ENCODE data around the gene OXSM. TPM values are rescaled to one million over a fixed set of nuclear protein-coding genes. Genes with fewer than 3 reads are reported as not detected.

The OXSM gene
- total RNA-seq, 1 donor from 2014 or later: 1.6 TPM

DNA sequence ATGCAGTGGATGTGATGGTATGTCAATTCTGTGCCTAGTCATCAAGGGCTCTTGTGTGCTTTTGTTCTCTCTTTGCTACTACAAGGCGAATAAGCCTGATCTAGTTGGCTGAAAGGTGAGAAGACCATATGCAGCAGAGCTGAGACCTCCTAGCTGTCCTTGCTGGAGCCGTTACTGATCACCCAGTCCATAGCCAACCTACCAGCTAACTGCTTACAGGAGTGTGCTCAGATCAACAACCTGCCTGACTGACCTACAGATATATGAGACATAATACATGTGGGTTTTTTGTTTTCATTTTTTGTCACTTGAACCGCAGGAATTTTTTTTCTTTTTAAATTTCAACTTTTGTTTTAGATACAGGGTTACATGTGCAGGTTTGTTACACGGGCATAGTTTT lies 22.8 kb downstream of the OXSM start:
- Histone ChIP-seq H3K4me2 (no peak overlapping the region), H3K4me1 (no peaks in the 10 kb centered on the region), H3K9ac (no peak overlapping the region), H3K4me3 (no peak overlapping the region), H4K20me1 (ENCODE audit: low read depth) (no peaks in the 10 kb centered on the region), H3K27ac (no peak overlapping the region), H3K79me2 (ENCODE audit: low read depth) (no peaks in the 10 kb centered on the region), H3K36me3 (no peaks in the 10 kb centered on the region), H2AFZ (replicated peaks) (peak overlapping the region; percentile 57), H3F3A (ENCODE audit: low read depth) (no peaks in the 10 kb centered on the region), H3K27me3 (no peaks in the 10 kb centered on the region), H3K9me3 (ENCODE audit: low read depth) (no peaks in the 10 kb centered on the region)
- TF ChIP-seq EZH2 (IDR thresholded peaks at IDR 0.05) (no peak), EZH2phosphoT487 (IDR thresholded peaks at IDR 0.05) (no peak)
- TF ChIP-seq, protein P1, sequence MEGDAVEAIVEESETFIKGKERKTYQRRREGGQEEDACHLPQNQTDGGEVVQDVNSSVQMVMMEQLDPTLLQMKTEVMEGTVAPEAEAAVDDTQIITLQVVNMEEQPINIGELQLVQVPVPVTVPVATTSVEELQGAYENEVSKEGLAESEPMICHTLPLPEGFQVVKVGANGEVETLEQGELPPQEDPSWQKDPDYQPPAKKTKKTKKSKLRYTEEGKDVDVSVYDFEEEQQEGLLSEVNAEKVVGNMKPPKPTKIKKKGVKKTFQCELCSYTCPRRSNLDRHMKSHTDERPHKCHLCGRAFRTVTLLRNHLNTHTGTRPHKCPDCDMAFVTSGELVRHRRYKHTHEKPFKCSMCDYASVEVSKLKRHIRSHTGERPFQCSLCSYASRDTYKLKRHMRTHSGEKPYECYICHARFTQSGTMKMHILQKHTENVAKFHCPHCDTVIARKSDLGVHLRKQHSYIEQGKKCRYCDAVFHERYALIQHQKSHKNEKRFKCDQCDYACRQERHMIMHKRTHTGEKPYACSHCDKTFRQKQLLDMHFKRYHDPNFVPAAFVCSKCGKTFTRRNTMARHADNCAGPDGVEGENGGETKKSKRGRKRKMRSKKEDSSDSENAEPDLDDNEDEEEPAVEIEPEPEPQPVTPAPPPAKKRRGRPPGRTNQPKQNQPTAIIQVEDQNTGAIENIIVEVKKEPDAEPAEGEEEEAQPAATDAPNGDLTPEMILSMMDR (IDR thresholded peaks at IDR 0.05): no peak
- peaks cover 11% of the 10 kb centered on the region for H3K9me3 Mint-ChIP-seq
- no peaks in the 10 kb centered on the region for H3K36me3 Mint-ChIP-seq
- H3K27ac Mint-ChIP-seq: no peak overlapping the region
- no peaks in the 10 kb centered on the region for H3K4me1 Mint-ChIP-seq
- H3K4me3 Mint-ChIP-seq: no peak overlapping the region
- no peaks in the 10 kb centered on the region for H3K27me3 Mint-ChIP-seq (ENCODE audit: insufficient read depth, low read depth)
- DNase-seq (ENCODE audit: low spot score): no peak

DNA sequence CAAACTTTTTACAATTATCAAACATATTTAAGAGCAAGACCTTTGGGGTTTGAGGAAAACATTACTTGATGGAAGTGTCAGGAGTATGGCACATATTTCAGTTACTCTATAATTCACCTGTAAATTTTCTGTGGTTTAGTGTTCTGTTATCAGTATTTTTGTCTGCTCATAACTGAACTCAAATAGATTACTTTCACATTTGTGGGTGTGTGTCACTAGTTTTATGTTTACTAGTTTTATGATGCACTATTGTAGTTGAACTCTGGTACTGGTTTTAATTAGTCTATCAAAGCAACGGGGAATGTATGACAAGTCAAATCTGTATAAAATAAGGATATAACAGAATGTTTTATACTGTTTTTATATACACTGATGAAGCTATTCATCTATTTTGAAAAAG lies 27.2 kb downstream of the OXSM start:
- Mint-ChIP-seq H3K9me3 (peaks cover 11% of the 10 kb centered on the region), H3K4me3 (no peak overlapping the region)

DNA sequence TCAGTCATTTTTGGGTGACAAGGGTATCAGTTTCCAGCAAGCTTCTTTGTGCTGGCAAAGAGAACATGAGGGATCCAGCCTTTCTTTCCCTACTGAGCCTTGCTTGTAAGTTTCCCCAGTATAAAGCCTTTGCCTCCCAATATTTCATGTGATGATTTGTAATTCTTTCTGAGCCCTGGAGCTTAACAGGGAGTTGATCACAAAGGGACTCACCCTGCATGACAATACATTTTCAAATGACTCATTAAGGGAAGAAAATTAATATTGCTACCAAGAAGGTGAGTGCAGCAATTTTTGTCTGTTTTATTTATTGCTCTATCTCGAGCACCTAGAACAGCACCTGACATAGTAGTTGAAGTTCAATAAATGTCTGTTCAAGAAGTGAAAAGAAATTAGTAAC lies 27.7 kb downstream of the OXSM start:
- DNase-seq (ENCODE audit: low spot score): no peak
- peaks cover 11% of the 10 kb centered on the region for H3K9me3 Mint-ChIP-seq
- no peaks in the 10 kb centered on the region for H3F3A ChIP-seq (ENCODE audit: low read depth)

More for the DNA sequence above, 27.2 kb downstream of the OXSM start:
- Histone ChIP-seq H3K4me1 (no peaks in the 10 kb centered on the region), H3K9ac (no peak overlapping the region), H3K4me2 (no peak overlapping the region), H3K79me2 (ENCODE audit: low read depth) (no peaks in the 10 kb centered on the region), H2AFZ (replicated peaks) (no peak overlapping the region), H3K4me3 (no peak overlapping the region), H3K9me3 (ENCODE audit: low read depth) (no peaks in the 10 kb centered on the region), H3K27me3 (no peaks in the 10 kb centered on the region), H3F3A (ENCODE audit: low read depth) (no peaks in the 10 kb centered on the region), H3K27ac (no peak overlapping the region), H3K36me3 (no peaks in the 10 kb centered on the region), H4K20me1 (ENCODE audit: low read depth) (no peaks in the 10 kb centered on the region)
- Mint-ChIP-seq H3K4me1 (no peaks in the 10 kb centered on the region), H3K27ac (no peak overlapping the region), H3K36me3 (no peaks in the 10 kb centered on the region), H3K27me3 (ENCODE audit: insufficient read depth, low read depth) (no peaks in the 10 kb centered on the region)
- no peak for DNase-seq (ENCODE audit: low spot score)
- TF ChIP-seq EZH2 (IDR thresholded peaks at IDR 0.05) (no peak), EZH2phosphoT487 (IDR thresholded peaks at IDR 0.05) (no peak)
- TF ChIP-seq, protein P1 (IDR thresholded peaks at IDR 0.05): no peak

More for the DNA sequence above, 27.7 kb downstream of the OXSM start:
- no peaks in the 10 kb centered on the region for H3K79me2 ChIP-seq (ENCODE audit: low read depth)
- H3K27ac ChIP-seq: no peak overlapping the region
- no peaks in the 10 kb centered on the region for H3K27me3 ChIP-seq
- H3K9me3 ChIP-seq (ENCODE audit: low read depth): no peaks in the 10 kb centered on the region
- H3K36me3 ChIP-seq: no peaks in the 10 kb centered on the region
- no peak overlapping the region for H3K4me2 ChIP-seq
- no peak overlapping the region for H3K9ac ChIP-seq
- Mint-ChIP-seq H3K27me3 (ENCODE audit: insufficient read depth, low read depth) (no peaks in the 10 kb centered on the region), H3K36me3 (no peaks in the 10 kb centered on the region), H3K4me1 (no peaks in the 10 kb centered on the region), H3K27ac (no peak overlapping the region), H3K4me3 (no peak overlapping the region)
- TF ChIP-seq, protein P1 (IDR thresholded peaks at IDR 0.05): no peak
- TF ChIP-seq EZH2phosphoT487 (IDR thresholded peaks at IDR 0.05): no peak
- TF ChIP-seq EZH2 (IDR thresholded peaks at IDR 0.05): no peak
- H4K20me1 ChIP-seq (ENCODE audit: low read depth): no peaks in the 10 kb centered on the region
- H3K4me1 ChIP-seq: no peaks in the 10 kb centered on the region
- H3K4me3 ChIP-seq: no peak overlapping the region
- H2AFZ ChIP-seq (replicated peaks): no peak overlapping the region
